Measurements from ENCODE around the gene ADCY2. TPM values are rescaled to one million over a fixed set of nuclear protein-coding genes. Genes with fewer than 3 reads are reported as not detected.

ADCY2 gene
- total and polyA plus RNA-seq, 9 of the 15 experiments (the other 6 are each of a cell fraction or from before 2014, with no cell fraction given), result 0.01 to 0.15 (median 0.03) TPM; not detected in 5

DNA sequence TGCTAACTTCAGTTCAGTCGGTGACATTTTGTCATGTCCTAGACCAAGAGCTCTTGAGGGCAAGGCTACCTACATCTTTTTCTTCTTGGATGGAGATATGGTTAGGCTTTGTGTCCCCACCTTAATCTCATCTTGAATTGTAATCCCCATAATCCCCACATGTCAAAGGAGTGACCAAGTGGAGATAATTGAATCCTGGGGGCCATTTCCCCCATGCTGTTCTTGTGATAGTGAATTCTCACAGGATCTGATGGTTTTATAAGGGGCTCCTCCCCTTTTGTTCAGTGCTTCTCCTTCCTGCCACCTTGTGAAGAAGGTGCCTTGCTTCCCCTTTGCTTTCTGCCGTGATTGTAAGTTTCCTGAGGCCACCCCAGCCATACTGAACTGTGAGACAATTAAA lies 457.1 kb downstream of the ADCY2 start (continued):
- TF ChIP-seq SIX5 (IDR thresholded peaks at IDR 0.05; ENCODE audit: borderline replicate concordance in 1 of 2, insufficient read depth in 1 of 2, low read depth in 1 of 2, low read length in 2 of 2) (no peak), USF2 (CRISPR knock-in tag; IDR thresholded peaks at IDR 0.05) (no peak), SREBF2 (CRISPR knock-in tag; IDR thresholded peaks at IDR 0.05) (no peak), LARP7 (IDR thresholded peaks at IDR 0.05) (no peak), ETS1 (conservative IDR thresholded peaks at IDR 0.05; ENCODE audit: control insufficient read depth, low read depth, low read length) (no peak)
- TF ChIP-seq, protein P1, sequence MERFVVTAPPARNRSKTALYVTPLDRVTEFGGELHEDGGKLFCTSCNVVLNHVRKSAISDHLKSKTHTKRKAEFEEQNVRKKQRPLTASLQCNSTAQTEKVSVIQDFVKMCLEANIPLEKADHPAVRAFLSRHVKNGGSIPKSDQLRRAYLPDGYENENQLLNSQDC (CRISPR knock-in tag; IDR thresholded peaks at IDR 0.05), result no peak

DNA sequence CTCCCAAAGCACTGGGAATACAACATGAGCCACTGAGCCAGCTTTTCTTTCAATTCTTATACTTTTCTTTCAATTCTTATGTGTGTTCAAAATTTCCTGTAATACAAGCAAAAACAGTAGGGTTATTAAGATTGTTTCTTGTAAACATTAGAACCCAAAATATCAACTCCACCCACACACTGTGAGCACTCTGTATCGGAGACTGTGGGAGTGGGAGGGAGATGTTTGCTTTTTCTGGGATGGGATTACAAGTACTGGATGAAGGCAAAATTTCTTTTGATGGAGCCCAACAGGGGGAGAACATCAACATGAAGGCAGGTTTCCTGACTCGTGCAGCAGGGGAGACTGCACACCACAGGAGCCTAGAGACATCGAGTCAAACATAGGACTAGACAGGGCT lies 459.7 kb downstream of the ADCY2 start:
- TF ChIP-seq KAT7 (CRISPR knock-in tag; IDR thresholded peaks at IDR 0.05; ENCODE audit: borderline replicate concordance) (no peak), ETS2 (tag; IDR thresholded peaks at IDR 0.05; ENCODE audit: borderline replicate concordance, poor library complexity, severe bottlenecking) (no peak), CHCHD3 (CRISPR knock-in tag; IDR thresholded peaks at IDR 0.05) (no peak), ARHGAP35 (IDR thresholded peaks at IDR 0.05; ENCODE audit: partially characterized antibody) (no peak)
- Histone ChIP-seq H3K4me2 (ENCODE audit: insufficient read depth, low read length) (no peak overlapping the region), H3K27me3 (ENCODE audit: control insufficient read depth in 2 of 2, insufficient read depth in 2 of 2, low read length in 2 of 2) (no peaks in the 10 kb centered on the region), H3K9me3 (replicated peaks; ENCODE audit: control insufficient read depth, insufficient read depth, low read depth, low read length) (no peaks in the 10 kb centered on the region), H4K20me1 (replicated peaks; ENCODE audit: control insufficient read depth, insufficient read depth, low read length) (no peaks in the 10 kb centered on the region), H2AFZ (ENCODE audit: low read depth, low read length) (peak overlapping the region; percentile 10; the same call in 1 of the 2 replicates), H3K9me1 (ENCODE audit: control insufficient read depth, insufficient read depth, low read length) (no peaks in the 10 kb centered on the region), H3K79me2 (ENCODE audit: control insufficient read depth, insufficient read depth, low read length) (no peaks in the 10 kb centered on the region), H3K4me1 (replicated peaks in 1 of 2; ENCODE audit: control insufficient read depth in 2 of 2, insufficient read depth in 2 of 2, low read length in 2 of 2) (peaks cover 0 to 10% of the 10 kb centered on the region in 2 experiments), H3K36me3 (ENCODE audit: control insufficient read depth, insufficient read depth, low read length) (peaks cover 19% of the 10 kb centered on the region; the same call in 2 of the 3 replicates), H3K9ac (ENCODE audit: insufficient read depth in 1 of 2, low read depth in 2 of 2, low read length in 2 of 2) (no peak overlapping the region), H3K27ac (ENCODE audit: extremely low read depth, low read depth, low read length) (no peak overlapping the region), H3K4me3 (no peak overlapping the region)
- in situ Hi-C loops (cut with MboI), result no loop called here
- FAIRE-seq (no peak), DNase-seq (ENCODE audit: extremely low read depth in 1 of 4, low spot score in 3 of 4) (no peak), ATAC-seq (no peak)
- 3% methylated on average over 3 of the region's 3 CpGs for WGBS (ENCODE audit: insufficient coverage, low coverage, missing lambda C conversion rate)
- BruUV-seq (replicated peaks), result no TSS peak
- ChIA-PET CTCF (ENCODE audit: low intra/inter-chr PET ratio) (no interaction called here), POLR2A (interaction anchor here (1.0 to 1.2 kb wide), 3 partner anchors 10 to 38 kb away, joined by 3 to 4 read pairs (median 3); no protein-coding TSS in a partner anchor)
- intact Hi-C loops (cut with micrococcal nuclease), result loop anchor here (5.0 kb wide), 2 partner anchors 38 to 98 kb away; no protein-coding TSS in a partner anchor

All from K562 (cell line).